Stimulated activated CD8-positive, alpha-beta memory T cell treated with anti-CD3 and anti-CD28 coated beads, Interleukin-2, amount 100 ng/mL, for 48 hours (primary cell): ENCODE results near the gene TNNC2.

Source experiments
- DNase-seq, 2 donors: peaks; one replicate each; pipeline ENCODE4 v3.0.0-alpha.2; 2020; ENCODE audit warnings: low read depth in 2 of 2

The TNNC2 gene

GRCh38 chr20:45782890-45783289 is 44.2 kb downstream of the TNNC2 start:
- no peak for DNase-seq

GRCh38 chr20:45781391-45781931 is 45.7 kb downstream of the TNNC2 start:
- DNase-seq: no peak

- DNase-seq: no peak
These were observed 47.0 kb downstream of the TNNC2 start for GRCh38 chr20:45780159-45780558.

- no peak for DNase-seq
These were observed 47.8 kb downstream of the TNNC2 start for GRCh38 chr20:45779011-45779915.

- no peak for DNase-seq
These were observed 50.2 kb downstream of the TNNC2 start for GRCh38 chr20:45776931-45777330.

- DNase-seq: no peak
These were observed 51.7 kb downstream of the TNNC2 start for GRCh38 chr20:45775411-45775810.

GRCh38 chr20:45774945-45775344 is 52.2 kb downstream of the TNNC2 start:
- DNase-seq: no peak
